Activated T-helper 1 cell treated with anti-CD3 and anti-CD28 coated beads, Interleukin-12 subunit alpha, Interleukin-12 subunit beta, Interleukin-2, Interleukin-4 antibody, amounts not matched to agents 30 ng/mL and 10 ng/mL and 1 ng/mL, durations not matched to agents 14 hours and 24 hours and 36 hours (primary cell): ENCODE results near the gene DOCK4. TPM values are rescaled to one million over a fixed set of nuclear protein-coding genes. Genes with fewer than 3 reads are reported as not detected.

Source experiments
- DNase-seq: peaks from one replicate; pipeline ENCODE4 v3.0.0; 2021; ENCODE audit warnings: low spot score
- H3K27ac Mint-ChIP-seq: one replicate; pipeline ENCODE4 v1.8.0; 2021; ENCODE audit warnings: mild to moderate bottlenecking, mixed read lengths
- H3K27me3 Mint-ChIP-seq: one replicate; pipeline ENCODE4 v1.8.0; 2022; ENCODE audit warnings: mild to moderate bottlenecking, moderate library complexity, mixed read lengths; ENCODE audit not compliant: insufficient read depth
- H3K36me3 Mint-ChIP-seq: one replicate; pipeline ENCODE4 v1.8.0; 2021; ENCODE audit warnings: low read depth, mixed read lengths
- H3K4me1 Mint-ChIP-seq: one replicate; pipeline ENCODE4 v1.8.0; 2021; ENCODE audit warnings: low read depth, mixed read lengths
- H3K4me3 Mint-ChIP-seq: one replicate; pipeline ENCODE4 v1.8.0; 2021; ENCODE audit warnings: mild to moderate bottlenecking, moderate library complexity, mixed read lengths
- H3K9me3 Mint-ChIP-seq: one replicate; pipeline ENCODE4 v1.8.0; 2021; ENCODE audit warnings: mixed read lengths
- intact Hi-C: fragments of 100-400 bp; cut with micrococcal nuclease; formaldehyde crosslinking; loops from one replicate; pipeline ENCODE4 v1.15.1; 2024
- total RNA-seq: library from RNA; stranded (reverse); gene quantifications from 2 replicates; pipeline ENCODE4 v1.2.3, GENCODE V29; 2022

The DOCK4 gene
- total RNA-seq, 1 donor from 2014 or later: 0.31 TPM

DNA sequence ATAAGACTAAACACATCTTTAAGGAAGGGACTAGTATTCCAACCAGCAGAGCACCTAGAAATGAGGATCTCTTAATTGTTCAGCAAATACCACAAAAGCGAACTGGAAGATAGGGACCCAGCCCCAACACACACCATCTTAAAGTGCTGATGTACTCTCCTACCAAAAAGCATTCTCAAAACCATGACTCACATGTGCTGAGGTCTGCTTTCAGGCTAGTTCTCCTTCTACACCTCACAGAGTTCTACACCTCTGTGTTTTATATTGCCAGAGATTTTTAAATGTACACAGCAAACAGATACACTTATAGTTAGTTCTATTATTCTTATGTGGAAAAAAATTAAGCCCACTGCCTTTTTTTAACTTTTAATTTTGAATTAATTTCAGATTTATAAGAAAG, 191.9 kb downstream of the DOCK4 start:
- Mint-ChIP-seq H3K9me3 (no peaks in the 10 kb centered on the region), H3K36me3 (no peaks in the 10 kb centered on the region), H3K27me3 (peaks cover 3% of the 10 kb centered on the region), H3K27ac (no peak overlapping the region), H3K4me1 (no peaks in the 10 kb centered on the region), H3K4me3 (no peak overlapping the region)
- no peak for DNase-seq
- intact Hi-C loops: no loop called here

- Mint-ChIP-seq H3K4me1 (no peaks in the 10 kb centered on the region), H3K36me3 (no peaks in the 10 kb centered on the region), H3K27me3 (no peaks in the 10 kb centered on the region), H3K4me3 (no peak overlapping the region), H3K9me3 (no peaks in the 10 kb centered on the region), H3K27ac (no peak overlapping the region)
- intact Hi-C loops: no loop called here
- DNase-seq: no peak
These were observed 192.9 kb downstream of the DOCK4 start for GRCh38 chr7:112013274-112013673.

DNA sequence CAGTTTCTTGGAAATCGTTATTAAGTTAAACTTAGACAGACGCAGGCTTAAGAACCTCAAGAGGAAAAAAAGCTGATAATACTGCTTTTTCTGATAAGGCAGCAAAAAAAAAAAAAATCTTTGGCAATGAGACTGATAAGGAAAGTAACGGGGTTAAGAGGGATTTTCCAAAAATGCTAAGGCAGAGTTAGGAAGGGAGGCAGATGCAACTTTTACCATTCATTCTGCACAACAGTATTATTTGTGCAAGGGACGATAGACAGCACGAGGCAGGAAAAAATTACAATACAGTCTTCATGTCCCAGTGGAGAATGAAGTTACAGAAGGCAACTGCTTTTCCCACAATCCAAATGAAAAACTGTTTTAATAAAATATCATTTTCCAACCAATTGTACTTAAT, 194.0 kb downstream of the DOCK4 start:
- H3K36me3 Mint-ChIP-seq: no peaks in the 10 kb centered on the region
- no peaks in the 10 kb centered on the region for H3K4me1 Mint-ChIP-seq
- no peaks in the 10 kb centered on the region for H3K27me3 Mint-ChIP-seq
- H3K27ac Mint-ChIP-seq: no peak overlapping the region
- no peak for DNase-seq
- no peak overlapping the region for H3K4me3 Mint-ChIP-seq
- intact Hi-C loops: no loop called here
- no peaks in the 10 kb centered on the region for H3K9me3 Mint-ChIP-seq

GRCh38 chr7:112010994-112011393, 195.2 kb downstream of the DOCK4 start:
- H3K27ac Mint-ChIP-seq: no peak overlapping the region

GRCh38 chr7:112010109-112010508, 196.1 kb downstream of the DOCK4 start:
- H3K4me3 Mint-ChIP-seq: no peak overlapping the region
- H3K9me3 Mint-ChIP-seq: no peaks in the 10 kb centered on the region
- DNase-seq: no peak
- H3K27ac Mint-ChIP-seq: no peak overlapping the region
- H3K27me3 Mint-ChIP-seq: no peaks in the 10 kb centered on the region
- intact Hi-C loops: no loop called here
- H3K4me1 Mint-ChIP-seq: no peaks in the 10 kb centered on the region
- H3K36me3 Mint-ChIP-seq: no peaks in the 10 kb centered on the region

More at GRCh38 chr7:112010994-112011393, 195.2 kb downstream of the DOCK4 start:
- no peaks in the 10 kb centered on the region for H3K36me3 Mint-ChIP-seq
- no peak overlapping the region for H3K4me3 Mint-ChIP-seq
- H3K9me3 Mint-ChIP-seq: no peaks in the 10 kb centered on the region
- H3K27me3 Mint-ChIP-seq: no peaks in the 10 kb centered on the region
- no peaks in the 10 kb centered on the region for H3K4me1 Mint-ChIP-seq
- DNase-seq: no peak
- intact Hi-C loops: no loop called here

DNA sequence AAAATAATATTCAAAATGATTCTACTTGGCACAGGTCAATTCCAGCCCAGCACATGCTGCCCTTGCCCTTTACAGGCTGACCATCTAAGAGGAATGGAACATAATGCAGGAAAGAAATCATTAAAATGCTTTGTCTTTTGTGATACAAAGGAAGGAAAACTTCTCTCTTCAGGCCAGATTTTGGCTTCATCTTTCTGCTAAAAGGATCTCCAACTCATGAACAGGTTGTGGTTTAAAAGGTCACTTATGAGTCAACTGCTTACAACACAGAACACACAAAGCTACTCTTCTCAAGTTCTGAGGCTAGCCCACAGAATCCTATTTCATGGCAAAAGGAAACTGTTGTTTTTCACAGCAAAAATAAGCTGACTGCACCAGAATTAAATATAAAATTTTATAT, 197.1 kb downstream of the DOCK4 start:
- intact Hi-C loops: no loop called here
- Mint-ChIP-seq H3K4me1 (no peaks in the 10 kb centered on the region), H3K27ac (no peak overlapping the region), H3K4me3 (no peak overlapping the region), H3K27me3 (no peaks in the 10 kb centered on the region), H3K36me3 (no peaks in the 10 kb centered on the region), H3K9me3 (no peaks in the 10 kb centered on the region)
- no peak for DNase-seq

DNA sequence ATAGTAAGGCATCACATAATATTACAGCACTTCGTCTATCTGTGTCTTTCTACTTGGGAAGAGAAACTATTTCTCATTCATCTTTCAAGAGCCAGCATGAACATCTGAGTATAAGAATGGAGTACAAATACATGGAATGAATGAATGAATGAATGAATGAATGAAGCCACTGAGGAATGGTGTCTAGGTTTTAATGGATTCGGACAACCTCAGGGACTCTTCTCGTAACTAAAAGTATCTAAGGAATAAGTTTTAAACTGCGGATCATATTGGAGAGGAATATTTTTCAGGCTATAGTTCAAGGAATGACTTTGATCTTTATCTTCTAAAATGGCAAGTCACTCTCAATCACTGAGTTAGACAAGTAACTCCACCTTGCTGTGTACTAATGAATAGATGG, 199.0 kb downstream of the DOCK4 start:
- no peaks in the 10 kb centered on the region for H3K27me3 Mint-ChIP-seq
- no peak overlapping the region for H3K27ac Mint-ChIP-seq
- no peaks in the 10 kb centered on the region for H3K9me3 Mint-ChIP-seq
- no peaks in the 10 kb centered on the region for H3K36me3 Mint-ChIP-seq
- DNase-seq: no peak
- no peak overlapping the region for H3K4me3 Mint-ChIP-seq
- H3K4me1 Mint-ChIP-seq: no peaks in the 10 kb centered on the region
- intact Hi-C loops: no loop called here

- no peaks in the 10 kb centered on the region for H3K4me1 Mint-ChIP-seq
- H3K9me3 Mint-ChIP-seq: no peaks in the 10 kb centered on the region
- H3K27me3 Mint-ChIP-seq: no peaks in the 10 kb centered on the region
- H3K27ac Mint-ChIP-seq: no peak overlapping the region
- DNase-seq: no peak
- H3K36me3 Mint-ChIP-seq: no peaks in the 10 kb centered on the region
- no peak overlapping the region for H3K4me3 Mint-ChIP-seq
- intact Hi-C loops: no loop called here
These were observed 200.1 kb downstream of the DOCK4 start for GRCh38 chr7:112006071-112006470.

GRCh38 chr7:112005205-112005775, 200.9 kb downstream of the DOCK4 start:
- no peaks in the 10 kb centered on the region for H3K9me3 Mint-ChIP-seq
- H3K27ac Mint-ChIP-seq: no peak overlapping the region
- intact Hi-C loops: no loop called here
- no peaks in the 10 kb centered on the region for H3K36me3 Mint-ChIP-seq
- H3K27me3 Mint-ChIP-seq: no peaks in the 10 kb centered on the region
- H3K4me1 Mint-ChIP-seq: no peaks in the 10 kb centered on the region
- H3K4me3 Mint-ChIP-seq: no peak overlapping the region
- DNase-seq: no peak

DNA sequence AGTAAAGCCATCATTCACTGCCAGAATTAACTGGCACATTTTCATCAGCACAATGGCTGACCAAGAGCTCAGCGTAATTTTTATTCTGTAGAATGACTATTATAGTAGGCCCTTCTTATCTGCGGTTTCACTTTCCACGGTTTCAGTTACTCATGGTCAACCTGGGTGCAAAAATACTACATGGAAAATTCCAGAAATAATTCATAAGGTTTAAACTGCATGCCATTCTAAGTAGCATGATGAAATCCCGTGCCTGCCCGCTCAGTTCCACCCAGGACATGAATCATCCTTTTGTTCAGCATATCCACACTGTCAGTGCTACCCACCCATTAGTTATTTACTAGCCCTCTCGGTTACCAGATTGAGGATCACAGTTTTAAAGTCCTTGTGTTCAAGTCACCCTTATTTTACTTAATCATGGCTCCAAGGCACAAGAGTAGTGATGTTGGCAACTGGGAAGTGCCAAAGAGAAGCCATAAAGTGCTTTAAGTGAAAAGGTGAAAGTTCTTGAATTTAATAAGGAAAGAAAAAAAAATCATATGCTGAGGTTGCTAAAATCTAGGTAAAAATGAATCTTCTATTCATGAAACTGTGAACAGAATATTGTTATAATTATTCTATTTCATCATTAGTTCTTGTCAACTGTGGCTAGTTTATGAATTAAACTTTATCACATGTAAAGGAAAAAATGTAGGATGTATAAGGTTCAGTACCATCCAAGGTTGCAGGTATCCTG, 204.9 kb downstream of the DOCK4 start:
- Mint-ChIP-seq H3K4me1 (no peaks in the 10 kb centered on the region), H3K9me3 (no peaks in the 10 kb centered on the region), H3K4me3 (no peak overlapping the region), H3K27me3 (peaks cover 3% of the 10 kb centered on the region), H3K27ac (no peak overlapping the region), H3K36me3 (no peaks in the 10 kb centered on the region)
- intact Hi-C loops: no loop called here
- DNase-seq: no peak

DNA sequence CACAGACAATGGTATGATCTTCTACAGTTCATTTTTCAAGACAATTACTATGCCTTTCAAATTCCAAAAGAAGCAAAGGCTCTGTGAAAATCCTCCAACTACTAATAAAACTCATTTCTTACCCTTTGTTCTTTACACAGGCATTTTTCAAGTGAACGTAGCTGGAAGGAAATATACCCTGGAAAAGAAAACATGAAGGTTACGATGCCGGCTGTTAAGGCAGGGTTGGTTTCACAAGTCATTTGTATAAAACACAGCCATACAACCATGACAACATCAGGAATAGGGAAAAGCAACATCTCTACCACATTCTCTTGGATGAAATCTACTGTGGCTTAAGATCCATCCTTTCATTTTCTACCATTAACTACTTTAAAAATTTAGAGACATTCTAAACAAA, 207.9 kb downstream of the DOCK4 start:
- no peak for DNase-seq
- H3K27ac Mint-ChIP-seq: no peak overlapping the region
- H3K9me3 Mint-ChIP-seq: no peaks in the 10 kb centered on the region
- H3K36me3 Mint-ChIP-seq: no peaks in the 10 kb centered on the region
- peaks cover 3% of the 10 kb centered on the region for H3K27me3 Mint-ChIP-seq
- intact Hi-C loops: no loop called here
- H3K4me3 Mint-ChIP-seq: no peak overlapping the region
- H3K4me1 Mint-ChIP-seq: no peaks in the 10 kb centered on the region

GRCh38 chr7:111997546-111997945, 208.7 kb downstream of the DOCK4 start:
- H3K36me3 Mint-ChIP-seq: no peaks in the 10 kb centered on the region
- no peak for DNase-seq
- H3K9me3 Mint-ChIP-seq: no peaks in the 10 kb centered on the region
- intact Hi-C loops: no loop called here
- no peaks in the 10 kb centered on the region for H3K4me1 Mint-ChIP-seq
- no peak overlapping the region for H3K4me3 Mint-ChIP-seq
- H3K27ac Mint-ChIP-seq: no peak overlapping the region
- peaks cover 3% of the 10 kb centered on the region for H3K27me3 Mint-ChIP-seq

- Mint-ChIP-seq H3K27ac (no peak overlapping the region), H3K4me3 (no peak overlapping the region), H3K27me3 (peaks cover 3% of the 10 kb centered on the region), H3K36me3 (no peaks in the 10 kb centered on the region), H3K9me3 (no peaks in the 10 kb centered on the region), H3K4me1 (no peaks in the 10 kb centered on the region)
- intact Hi-C loops: no loop called here
- DNase-seq: no peak
These were observed 213.6 kb downstream of the DOCK4 start for GRCh38 chr7:111992601-111993000.

- no peaks in the 10 kb centered on the region for H3K27me3 Mint-ChIP-seq
- intact Hi-C loops: no loop called here
These were observed 215.6 kb downstream of the DOCK4 start for GRCh38 chr7:111990643-111991042.

More at GRCh38 chr7:111990643-111991042, 215.6 kb downstream of the DOCK4 start:
- no peak overlapping the region for H3K27ac Mint-ChIP-seq
- H3K36me3 Mint-ChIP-seq: no peaks in the 10 kb centered on the region
- H3K4me1 Mint-ChIP-seq: no peaks in the 10 kb centered on the region
- H3K9me3 Mint-ChIP-seq: no peaks in the 10 kb centered on the region
- H3K4me3 Mint-ChIP-seq: no peak overlapping the region
- no peak for DNase-seq
